Stimulated activated CD8-positive, alpha-beta memory T cell treated with anti-CD3 and anti-CD28 coated beads, Interleukin-4, amount 100 ng/mL, for 1 hour (primary cell): ENCODE data around the gene DBNDD2.

Experiments
- DNase-seq, 2 donors: peaks; one replicate each; pipeline ENCODE4 v3.0.0-alpha.2; 2020; ENCODE audit warnings: low read depth in 2 of 2, low spot score in 1 of 2

The DBNDD2 gene

GRCh38 chr20:45407783-45408645 is at the start of gene DBNDD2:
Gene DBNDD2 (plus strand): TSS chr20:45408289. CDS start chr20:45408468, 179 bp downstream.
- no peak for DNase-seq

DNA sequence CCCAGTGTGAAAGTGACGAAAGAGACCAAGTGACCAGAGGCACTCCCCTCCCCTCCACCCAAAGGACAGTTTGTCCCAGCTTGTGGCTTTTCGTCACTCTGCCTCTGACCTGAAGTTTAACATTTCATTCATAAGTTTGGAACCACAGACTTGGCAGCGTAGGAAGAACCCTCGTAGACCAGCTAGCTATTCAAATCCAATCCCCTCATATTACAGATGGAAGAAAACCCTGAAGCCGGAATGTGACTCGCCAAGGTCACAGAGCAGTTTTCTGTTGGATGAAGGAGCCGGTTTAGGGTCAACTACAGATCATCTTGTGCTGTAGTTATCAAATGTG is 49.1 kb upstream of the DBNDD2 start:
- no peak for DNase-seq

GRCh38 chr20:45359406-45360148 is 48.5 kb upstream of the DBNDD2 start:
- DNase-seq = no peak

DNA sequence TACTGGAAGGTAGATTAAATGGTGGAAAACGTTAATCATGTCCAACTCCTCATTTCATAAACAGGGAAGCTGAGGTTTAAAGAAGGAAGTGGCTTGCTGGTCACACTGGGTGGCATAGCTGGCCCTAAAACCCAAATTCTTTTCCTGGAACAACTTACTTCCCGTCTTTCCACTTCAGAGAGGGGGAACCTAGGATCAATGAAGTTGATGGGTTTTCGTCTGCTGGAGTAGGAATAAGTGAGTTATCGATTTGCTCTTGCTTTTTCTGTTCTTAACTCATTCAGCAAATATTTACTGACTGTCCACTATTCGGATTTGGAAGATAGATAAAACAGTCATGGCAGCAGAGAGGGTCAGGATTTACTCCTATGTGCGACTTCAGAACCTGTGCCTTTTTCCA is 46.3 kb upstream of the DBNDD2 start:
- DNase-seq = no peak

GRCh38 chr20:45362804-45363610 is 45.1 kb upstream of the DBNDD2 start, which contains the start of gene SYS1:
Gene SYS1 (plus strand): TSS chr20:45363156. CDS start chr20:45363532, 376 bp downstream.
- peak; percentile 95 to 97 for DNase-seq

DNA sequence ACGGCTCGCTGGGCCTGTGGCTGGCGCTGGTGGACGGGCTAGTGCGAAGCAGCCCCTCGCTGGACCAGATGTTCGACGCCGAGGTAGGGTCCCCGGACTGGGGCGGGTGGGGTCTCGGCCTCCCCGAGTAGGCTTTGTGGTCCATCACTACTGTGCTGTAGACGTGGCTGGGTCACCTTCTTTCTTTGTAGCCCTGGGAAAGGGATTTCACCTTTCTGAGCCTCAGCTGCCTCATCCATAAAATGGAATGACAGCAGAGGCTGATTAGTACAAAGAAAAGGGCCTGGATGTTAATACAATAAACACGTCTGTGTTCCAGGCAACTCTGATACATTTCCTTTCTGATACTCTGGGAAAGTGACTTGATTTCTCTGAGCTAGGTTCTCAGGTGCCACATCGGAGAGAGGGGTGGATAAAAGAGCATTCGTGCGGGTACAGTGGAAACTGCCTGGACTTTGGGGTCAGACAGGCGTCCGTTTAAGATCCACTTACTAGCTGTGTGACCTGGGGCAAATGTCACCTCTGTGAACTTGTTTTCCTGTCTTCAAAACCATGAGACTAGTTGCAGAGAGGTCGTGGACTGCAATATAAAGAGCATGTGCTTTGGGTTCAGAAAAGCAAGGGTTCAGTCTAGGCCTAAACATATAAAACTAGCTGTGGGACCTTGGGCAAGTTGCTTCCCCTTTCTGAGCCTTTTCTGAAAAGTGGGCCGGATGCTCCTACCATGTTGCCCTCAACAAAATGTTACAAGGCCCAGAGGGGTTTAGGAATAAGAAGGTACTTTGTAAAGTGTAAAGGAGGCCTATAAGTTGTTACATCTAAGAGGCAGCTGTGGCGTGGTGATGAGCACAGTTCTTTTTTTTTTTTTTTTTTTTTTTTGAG is 44.2 kb upstream of the DBNDD2 start:
- DNase-seq = no peak

DNA sequence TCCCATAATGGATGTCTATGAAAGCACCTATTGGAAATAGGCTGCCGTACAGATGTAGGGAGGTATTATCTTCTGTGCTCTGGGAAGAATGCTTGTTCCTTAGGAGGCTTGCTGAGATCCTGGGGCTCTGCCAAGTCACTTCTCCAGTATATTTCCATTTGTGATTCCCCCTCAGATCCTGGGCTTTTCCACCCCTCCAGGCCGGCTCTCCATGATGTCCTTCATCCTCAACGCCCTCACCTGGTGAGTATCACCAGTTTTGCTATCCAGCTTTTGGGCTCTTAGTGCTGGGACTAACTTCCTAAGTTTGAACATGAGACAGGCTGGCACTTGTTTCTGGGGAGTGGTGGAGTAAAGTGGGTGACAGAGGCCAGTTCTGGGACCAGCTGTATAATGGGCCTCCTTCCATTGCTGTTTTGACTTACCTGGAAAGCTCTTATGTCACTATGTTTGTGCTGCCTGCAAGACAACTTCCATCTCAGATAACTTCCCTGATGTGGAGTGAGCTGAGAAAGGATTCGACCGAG is 42.6 kb upstream of the DBNDD2 start:
- no peak for DNase-seq

- DNase-seq = no peak
These were observed 41.9 kb upstream of the DBNDD2 start for GRCh38 chr20:45366192-45366591.

GRCh38 chr20:45366631-45367030 is 41.5 kb upstream of the DBNDD2 start:
- DNase-seq = no peak

GRCh38 chr20:45367126-45367525 is 41.0 kb upstream of the DBNDD2 start:
- DNase-seq = no peak

- no peak for DNase-seq
These were observed 39.7 kb upstream of the DBNDD2 start for GRCh38 chr20:45368221-45368980.

DNA sequence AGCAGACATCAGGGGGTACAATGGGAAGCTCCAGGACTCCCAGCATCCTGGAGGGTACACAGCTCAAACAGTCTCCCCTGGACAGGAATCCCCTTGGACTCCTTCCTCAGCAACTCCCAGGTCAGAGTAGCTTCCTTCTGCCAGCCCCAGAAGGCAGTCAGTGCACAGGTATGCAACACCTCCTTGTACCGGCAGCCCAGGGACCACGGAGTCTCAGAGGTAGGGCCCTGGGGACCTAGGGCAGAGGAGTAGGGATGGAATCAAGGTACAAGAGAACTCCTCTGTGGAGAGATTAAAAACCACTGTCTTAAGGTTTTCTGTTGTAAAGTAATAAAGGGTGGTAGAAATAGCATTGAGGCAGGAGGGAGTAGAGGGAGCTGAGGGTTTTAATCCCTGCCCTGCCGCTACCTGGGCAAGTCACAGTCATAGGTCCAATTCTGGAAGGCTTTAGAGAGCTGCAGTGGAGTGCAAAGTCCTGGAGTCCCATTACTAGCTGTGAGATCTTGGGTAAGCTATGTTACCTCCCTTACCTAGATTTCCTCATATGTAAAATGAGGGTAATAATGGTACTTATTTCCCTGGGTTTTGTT is 37.4 kb upstream of the DBNDD2 start:
- no peak for DNase-seq

DNA sequence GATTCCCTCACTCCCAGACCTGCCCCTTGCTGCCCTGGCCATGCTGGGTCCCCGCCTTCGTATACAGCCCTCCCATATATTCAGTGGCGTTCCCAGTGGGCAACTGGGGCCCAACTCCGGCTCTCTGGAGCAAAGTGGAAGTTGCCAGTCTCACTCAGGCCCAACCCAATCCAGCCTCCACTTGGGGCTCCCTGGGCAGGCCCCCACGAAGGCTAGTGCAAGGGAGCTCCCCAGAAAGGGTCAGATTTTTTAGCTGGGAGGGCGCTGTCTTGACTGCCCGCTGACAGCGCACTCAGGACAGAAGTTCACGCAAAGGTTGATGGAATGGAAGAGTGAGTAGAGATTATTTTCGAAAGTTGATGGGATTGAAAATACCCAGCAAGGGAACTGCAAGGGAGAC is 35.8 kb upstream of the DBNDD2 start:
- no peak for DNase-seq

DNA sequence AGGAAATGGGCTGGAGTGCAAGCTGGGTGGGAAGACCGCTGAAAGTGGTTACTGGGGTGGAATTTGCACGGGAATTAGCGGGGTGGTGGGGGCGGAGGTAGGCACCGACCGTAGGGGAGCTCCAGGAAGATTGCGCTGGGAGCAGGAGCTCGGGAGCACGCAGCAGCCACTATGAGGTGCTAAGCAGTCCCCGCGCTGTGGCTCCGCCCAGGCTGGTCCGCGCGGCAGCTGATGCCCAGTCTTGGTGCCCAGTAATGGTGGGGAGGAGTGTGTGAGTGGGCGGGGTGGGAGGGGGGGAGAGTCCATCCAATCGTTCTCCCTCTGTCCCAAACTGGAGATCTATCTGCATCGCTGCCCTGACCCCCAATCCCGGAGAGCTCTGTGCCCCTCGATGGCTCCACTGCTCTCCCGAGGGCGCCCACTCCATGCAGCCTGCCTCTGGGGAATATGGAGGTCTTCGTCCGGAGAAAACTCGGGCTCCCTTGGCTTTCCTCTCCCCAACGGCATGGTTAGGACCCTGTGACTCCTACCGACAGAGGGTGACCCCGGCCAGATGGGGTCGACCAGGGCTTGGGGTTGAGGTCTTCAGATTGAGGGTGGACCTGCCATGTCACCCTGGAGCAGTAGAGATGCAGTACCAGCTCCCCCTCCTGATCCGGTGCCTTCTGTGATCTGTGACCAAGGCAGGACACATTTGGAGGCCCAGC is 35.3 kb upstream of the DBNDD2 start:
- DNase-seq = no peak

GRCh38 chr20:45373353-45374100 is 34.6 kb upstream of the DBNDD2 start:
- peak; percentile 69 to 81 for DNase-seq

- DNase-seq = no peak
These were observed 34.0 kb upstream of the DBNDD2 start for GRCh38 chr20:45374101-45374467.

DNA sequence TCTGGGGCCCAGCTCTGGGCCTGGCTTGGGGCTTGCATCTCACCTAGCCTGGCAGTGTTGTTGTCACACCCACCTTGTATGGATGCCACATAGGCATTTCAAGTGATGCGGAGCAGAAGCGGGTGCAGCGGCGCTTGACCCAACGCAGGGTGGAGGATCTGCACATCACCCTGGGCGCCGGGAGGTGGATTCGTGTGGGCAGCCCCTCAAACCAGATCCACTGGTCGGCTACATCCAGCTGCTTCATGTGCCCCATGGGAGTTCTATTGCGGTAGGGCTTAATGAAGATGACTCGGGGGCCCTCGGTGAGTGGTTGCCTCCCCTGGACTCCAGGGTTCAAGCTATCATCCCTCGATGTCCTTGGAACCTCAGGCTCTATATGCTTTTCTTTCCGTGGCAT is 33.1 kb upstream of the DBNDD2 start:
- no peak for DNase-seq

DNA sequence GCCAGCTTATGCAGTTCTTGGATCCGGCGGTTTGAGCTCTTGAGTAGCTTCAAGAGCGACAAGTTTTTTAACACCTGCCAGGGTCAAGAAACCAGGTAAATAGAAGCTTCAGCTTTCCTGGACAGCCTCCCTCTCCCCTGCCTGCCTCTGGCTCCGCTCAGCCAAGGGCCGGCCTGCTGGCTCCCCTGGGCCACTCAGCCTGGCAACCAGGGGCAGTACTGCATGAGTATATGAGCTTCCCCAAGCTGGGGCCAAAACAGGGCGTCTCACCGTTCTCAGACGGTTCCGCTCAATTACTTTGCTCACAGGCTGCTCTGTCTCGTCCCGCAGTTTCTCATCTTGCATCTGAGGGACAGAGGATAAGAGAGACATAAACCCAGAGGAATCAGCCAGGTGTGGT is 30.8 kb upstream of the DBNDD2 start:
- DNase-seq = no peak
